Putamen (tissue), 1 donor: ENCODE results near the gene DGKI.

Experiments used
- DNase-seq: peaks from one replicate; pipeline ENCODE4 v3.0.0-alpha.2; 2016; ENCODE audit warnings: low spot score

The DGKI gene

GRCh38 chr7:137535579-137535978 is 311.2 kb downstream of the DGKI start:
- DNase-seq = no peak

- DNase-seq = no peak
These were observed 315.1 kb downstream of the DGKI start for GRCh38 chr7:137531671-137532070.

- no peak for DNase-seq
These were observed 319.1 kb downstream of the DGKI start for GRCh38 chr7:137527634-137528033.

GRCh38 chr7:137523171-137523570 is 323.6 kb downstream of the DGKI start:
- DNase-seq = no peak

- DNase-seq = no peak
These were observed 325.3 kb downstream of the DGKI start for GRCh38 chr7:137521451-137521850.

GRCh38 chr7:137519947-137520346 is 326.8 kb downstream of the DGKI start:
- no peak for DNase-seq

- DNase-seq = no peak
These were observed 327.5 kb downstream of the DGKI start for GRCh38 chr7:137519181-137519691.

GRCh38 chr7:137513091-137513490 is 333.7 kb downstream of the DGKI start:
- peak; percentile 27 for DNase-seq

- no peak for DNase-seq
These were observed 339.7 kb downstream of the DGKI start for GRCh38 chr7:137507096-137507495.

- no peak for DNase-seq
These were observed 340.7 kb downstream of the DGKI start for GRCh38 chr7:137506031-137506430.

- no peak for DNase-seq
These were observed 345.2 kb downstream of the DGKI start for GRCh38 chr7:137501562-137501961.

GRCh38 chr7:137492889-137493288 is 353.9 kb downstream of the DGKI start:
- no peak for DNase-seq

GRCh38 chr7:137489880-137490279 is 356.9 kb downstream of the DGKI start:
- no peak for DNase-seq

- no peak for DNase-seq
These were observed 358.7 kb downstream of the DGKI start for GRCh38 chr7:137488038-137488437.

- no peak for DNase-seq
These were observed 361.0 kb downstream of the DGKI start for GRCh38 chr7:137485818-137486217.

- DNase-seq = no peak
These were observed 362.4 kb downstream of the DGKI start for GRCh38 chr7:137484326-137484725.

- no peak for DNase-seq
These were observed 364.3 kb downstream of the DGKI start for GRCh38 chr7:137482466-137482865.

- DNase-seq = no peak
These were observed 365.9 kb downstream of the DGKI start for GRCh38 chr7:137480824-137481365.

- DNase-seq = no peak
These were observed 366.4 kb downstream of the DGKI start for GRCh38 chr7:137480401-137480800.

GRCh38 chr7:137476937-137477336 is 369.8 kb downstream of the DGKI start:
- DNase-seq = peak; percentile 55

GRCh38 chr7:137475966-137476365 is 370.8 kb downstream of the DGKI start:
- peak; percentile 39 for DNase-seq

- DNase-seq = no peak
These were observed 372.2 kb downstream of the DGKI start for GRCh38 chr7:137474540-137475026.

GRCh38 chr7:137471128-137471527 is 375.6 kb downstream of the DGKI start:
- DNase-seq = no peak

- DNase-seq = no peak
These were observed 376.9 kb downstream of the DGKI start for GRCh38 chr7:137469858-137470257.
